ENCODE measurements around the gene CCDC3.

The CCDC3 gene

GRCh38 chr10:12916587-12916986 is 84.9 kb downstream of the CCDC3 start:
- H3K9ac ChIP-seq (ENCODE audit: low read length): no peak overlapping the region
- DNase-seq: no peak
- no peaks in the 10 kb centered on the region for H3K79me2 ChIP-seq (ENCODE audit: control insufficient read depth, insufficient read depth, low read length)

GRCh38 chr10:12915637-12916168 is 85.8 kb downstream of the CCDC3 start:
- Histone ChIP-seq H3K79me1 (ENCODE audit: low read length) (no peaks in the 10 kb centered on the region), H3K27me3 (ENCODE audit: insufficient read depth, low read length, poor library complexity) (no peaks in the 10 kb centered on the region)
- no CpG with 5 or more reads among the region's 3 CpGs for WGBS (ENCODE audit: extremely low coverage, insufficient coverage, low lambda C conversion rate)

More at GRCh38 chr10:12916587-12916986, 84.9 kb downstream of the CCDC3 start:
- no peak overlapping the region for H3K27ac ChIP-seq (ENCODE audit: low read depth, low read length)
- H2BK120ac ChIP-seq (ENCODE audit: low read depth, low read length): no peak overlapping the region
- no CpG with 5 or more reads among the region's 4 CpGs for WGBS (ENCODE audit: extremely low coverage, insufficient coverage, low lambda C conversion rate)
- no peaks in the 10 kb centered on the region for H3K4me1 ChIP-seq (ENCODE audit: control insufficient read depth, low read depth, low read length)
- no peak overlapping the region for H3K56ac ChIP-seq (ENCODE audit: low read length)
- no peak overlapping the region for H2AK5ac ChIP-seq (ENCODE audit: low read length)
- H2BK5ac ChIP-seq (ENCODE audit: low read length): no peak overlapping the region
- no peak overlapping the region for H3K23ac ChIP-seq (ENCODE audit: low read length)
- no peak overlapping the region for H4K8ac ChIP-seq (ENCODE audit: low read depth, low read length)
- no peak overlapping the region for H4K5ac ChIP-seq (ENCODE audit: low read length)
- H3K36me3 ChIP-seq (ENCODE audit: control insufficient read depth, insufficient read depth, low read length): no peaks in the 10 kb centered on the region
- no peak overlapping the region for H3K4me3 ChIP-seq (ENCODE audit: low read length)
- H3K4ac ChIP-seq (ENCODE audit: low read depth, low read length): no peak overlapping the region
- no peak overlapping the region for H2BK15ac ChIP-seq (replicated peaks; ENCODE audit: low read depth)
- H3K27me3 ChIP-seq (ENCODE audit: insufficient read depth, low read length, poor library complexity): no peaks in the 10 kb centered on the region
- H3K4me2 ChIP-seq (ENCODE audit: low read length): no peak overlapping the region
- no peak overlapping the region for H3K18ac ChIP-seq (ENCODE audit: low read length)
- H3K79me1 ChIP-seq (ENCODE audit: low read length): no peaks in the 10 kb centered on the region

GRCh38 chr10:12914111-12914510 is 87.4 kb downstream of the CCDC3 start:
- WGBS (ENCODE audit: extremely low coverage, insufficient coverage, low lambda C conversion rate): no CpG with 5 or more reads among the region's 2 CpGs

More at GRCh38 chr10:12915637-12916168, 85.8 kb downstream of the CCDC3 start:
- Histone ChIP-seq H4K5ac (ENCODE audit: low read length) (no peak overlapping the region), H3K4me3 (ENCODE audit: low read length) (no peak overlapping the region), H3K36me3 (ENCODE audit: control insufficient read depth, insufficient read depth, low read length) (no peaks in the 10 kb centered on the region), H2BK5ac (ENCODE audit: low read length) (no peak overlapping the region), H3K4ac (ENCODE audit: low read depth, low read length) (no peak overlapping the region), H2BK15ac (replicated peaks; ENCODE audit: low read depth) (no peak overlapping the region), H3K23ac (ENCODE audit: low read length) (no peak overlapping the region), H2BK120ac (ENCODE audit: low read depth, low read length) (no peak overlapping the region), H3K4me2 (ENCODE audit: low read length) (no peak overlapping the region), H2AK5ac (ENCODE audit: low read length) (no peak overlapping the region), H3K27ac (ENCODE audit: low read depth, low read length) (no peak overlapping the region), H3K18ac (ENCODE audit: low read length) (no peak overlapping the region), H4K8ac (ENCODE audit: low read depth, low read length) (no peak overlapping the region), H3K4me1 (ENCODE audit: control insufficient read depth, low read depth, low read length) (no peaks in the 10 kb centered on the region), H3K79me2 (ENCODE audit: control insufficient read depth, insufficient read depth, low read length) (no peaks in the 10 kb centered on the region), H3K9ac (ENCODE audit: low read length) (no peak overlapping the region), H3K56ac (ENCODE audit: low read length) (no peak overlapping the region)
- no peak for DNase-seq

GRCh38 chr10:12911795-12912194 is 89.7 kb downstream of the CCDC3 start:
- Histone ChIP-seq H3K4me3 (ENCODE audit: low read length) (no peak overlapping the region), H3K4me1 (ENCODE audit: control insufficient read depth, low read depth, low read length) (no peaks in the 10 kb centered on the region), H3K36me3 (ENCODE audit: control insufficient read depth, insufficient read depth, low read length) (no peaks in the 10 kb centered on the region), H3K18ac (ENCODE audit: low read length) (no peak overlapping the region), H3K27ac (ENCODE audit: low read depth, low read length) (no peak overlapping the region), H2BK15ac (replicated peaks; ENCODE audit: low read depth) (no peak overlapping the region), H3K79me1 (ENCODE audit: low read length) (no peaks in the 10 kb centered on the region), H3K4me2 (ENCODE audit: low read length) (no peak overlapping the region), H2AK5ac (ENCODE audit: low read length) (no peak overlapping the region), H3K23ac (ENCODE audit: low read length) (no peak overlapping the region), H3K79me2 (ENCODE audit: control insufficient read depth, insufficient read depth, low read length) (no peaks in the 10 kb centered on the region), H2BK5ac (ENCODE audit: low read length) (no peak overlapping the region), H4K8ac (ENCODE audit: low read depth, low read length) (no peak overlapping the region), H4K5ac (ENCODE audit: low read length) (no peak overlapping the region), H3K9ac (ENCODE audit: low read length) (no peak overlapping the region), H3K4ac (ENCODE audit: low read depth, low read length) (no peak overlapping the region), H3K56ac (ENCODE audit: low read length) (no peak overlapping the region), H3K27me3 (ENCODE audit: insufficient read depth, low read length, poor library complexity) (no peaks in the 10 kb centered on the region), H2BK120ac (ENCODE audit: low read depth, low read length) (no peak overlapping the region)
- no CpG with 5 or more reads among the region's 3 CpGs for WGBS (ENCODE audit: extremely low coverage, insufficient coverage, low lambda C conversion rate)
- no peak for DNase-seq

More at GRCh38 chr10:12914111-12914510, 87.4 kb downstream of the CCDC3 start:
- no peak for DNase-seq
- H3K79me1 ChIP-seq (ENCODE audit: low read length): no peaks in the 10 kb centered on the region
- no peak overlapping the region for H3K9ac ChIP-seq (ENCODE audit: low read length)
- no peak overlapping the region for H3K18ac ChIP-seq (ENCODE audit: low read length)
- H3K4me1 ChIP-seq (ENCODE audit: control insufficient read depth, low read depth, low read length): no peaks in the 10 kb centered on the region
- no peaks in the 10 kb centered on the region for H3K36me3 ChIP-seq (ENCODE audit: control insufficient read depth, insufficient read depth, low read length)
- H4K5ac ChIP-seq (ENCODE audit: low read length): no peak overlapping the region
- no peak overlapping the region for H2AK5ac ChIP-seq (ENCODE audit: low read length)
- no peak overlapping the region for H3K23ac ChIP-seq (ENCODE audit: low read length)
- H3K27me3 ChIP-seq (ENCODE audit: insufficient read depth, low read length, poor library complexity): no peaks in the 10 kb centered on the region
- no peak overlapping the region for H2BK15ac ChIP-seq (replicated peaks; ENCODE audit: low read depth)
- H4K8ac ChIP-seq (ENCODE audit: low read depth, low read length): no peak overlapping the region
- no peak overlapping the region for H2BK5ac ChIP-seq (ENCODE audit: low read length)
- H2BK120ac ChIP-seq (ENCODE audit: low read depth, low read length): no peak overlapping the region
- no peaks in the 10 kb centered on the region for H3K79me2 ChIP-seq (ENCODE audit: control insufficient read depth, insufficient read depth, low read length)
- H3K56ac ChIP-seq (ENCODE audit: low read length): no peak overlapping the region
- H3K4ac ChIP-seq (ENCODE audit: low read depth, low read length): no peak overlapping the region
- H3K4me3 ChIP-seq (ENCODE audit: low read length): no peak overlapping the region
- no peak overlapping the region for H3K4me2 ChIP-seq (ENCODE audit: low read length)
- H3K27ac ChIP-seq (ENCODE audit: low read depth, low read length): no peak overlapping the region

- Histone ChIP-seq H3K4me2 (ENCODE audit: low read length) (no peak overlapping the region), H3K4me1 (ENCODE audit: control insufficient read depth, low read depth, low read length) (no peaks in the 10 kb centered on the region), H3K79me1 (ENCODE audit: low read length) (no peaks in the 10 kb centered on the region), H2AK5ac (ENCODE audit: low read length) (no peak overlapping the region), H3K4me3 (ENCODE audit: low read length) (no peak overlapping the region), H2BK120ac (ENCODE audit: low read depth, low read length) (no peak overlapping the region), H3K23ac (ENCODE audit: low read length) (no peak overlapping the region), H3K9ac (ENCODE audit: low read length) (no peak overlapping the region), H3K56ac (ENCODE audit: low read length) (no peak overlapping the region), H4K8ac (ENCODE audit: low read depth, low read length) (no peak overlapping the region), H3K79me2 (ENCODE audit: control insufficient read depth, insufficient read depth, low read length) (no peaks in the 10 kb centered on the region), H3K27ac (ENCODE audit: low read depth, low read length) (no peak overlapping the region), H2BK5ac (ENCODE audit: low read length) (no peak overlapping the region), H3K27me3 (ENCODE audit: insufficient read depth, low read length, poor library complexity) (no peaks in the 10 kb centered on the region), H3K4ac (ENCODE audit: low read depth, low read length) (no peak overlapping the region), H3K36me3 (ENCODE audit: control insufficient read depth, insufficient read depth, low read length) (no peaks in the 10 kb centered on the region), H4K5ac (ENCODE audit: low read length) (no peak overlapping the region), H2BK15ac (replicated peaks; ENCODE audit: low read depth) (no peak overlapping the region), H3K18ac (ENCODE audit: low read length) (no peak overlapping the region)
- DNase-seq: no peak
- no CpG with 5 or more reads among the region's 4 CpGs for WGBS (ENCODE audit: extremely low coverage, insufficient coverage, low lambda C conversion rate)
Observed at GRCh38 chr10:12910835-12911234, 90.7 kb downstream of the CCDC3 start.

- no peak overlapping the region for H2BK120ac ChIP-seq (ENCODE audit: low read depth, low read length)
- no peaks in the 10 kb centered on the region for H3K79me2 ChIP-seq (ENCODE audit: control insufficient read depth, insufficient read depth, low read length)
- no peak for DNase-seq
- H2AK5ac ChIP-seq (ENCODE audit: low read length): no peak overlapping the region
- H3K4me3 ChIP-seq (ENCODE audit: low read length): no peak overlapping the region
- H3K4ac ChIP-seq (ENCODE audit: low read depth, low read length): no peak overlapping the region
- H3K27ac ChIP-seq (ENCODE audit: low read depth, low read length): no peak overlapping the region
- no peaks in the 10 kb centered on the region for H3K4me1 ChIP-seq (ENCODE audit: control insufficient read depth, low read depth, low read length)
- no peak overlapping the region for H3K23ac ChIP-seq (ENCODE audit: low read length)
- no peaks in the 10 kb centered on the region for H3K79me1 ChIP-seq (ENCODE audit: low read length)
- H4K8ac ChIP-seq (ENCODE audit: low read depth, low read length): no peak overlapping the region
- no peaks in the 10 kb centered on the region for H3K27me3 ChIP-seq (ENCODE audit: insufficient read depth, low read length, poor library complexity)
- no peak overlapping the region for H2BK15ac ChIP-seq (replicated peaks; ENCODE audit: low read depth)
- H3K4me2 ChIP-seq (ENCODE audit: low read length): no peak overlapping the region
- no peak overlapping the region for H2BK5ac ChIP-seq (ENCODE audit: low read length)
- no peaks in the 10 kb centered on the region for H3K36me3 ChIP-seq (ENCODE audit: control insufficient read depth, insufficient read depth, low read length)
- H4K5ac ChIP-seq (ENCODE audit: low read length): no peak overlapping the region
- no peak overlapping the region for H3K9ac ChIP-seq (ENCODE audit: low read length)
- no peak overlapping the region for H3K18ac ChIP-seq (ENCODE audit: low read length)
- no peak overlapping the region for H3K56ac ChIP-seq (ENCODE audit: low read length)
- no CpG with 5 or more reads among the region's 3 CpGs for WGBS (ENCODE audit: extremely low coverage, insufficient coverage, low lambda C conversion rate)
Observed at GRCh38 chr10:12909836-12910185, 91.7 kb downstream of the CCDC3 start.
